Gastrocnemius medialis (tissue), 4 donors: Measurements from ENCODE around the gene GREB1.

Experiments
- CTCF ChIP-seq, 5 experiments: fragments of 450-650 bp in 3 of 5; fragments of 200-600 bp in 2 of 5; sonication (generic) in 2 of 5; IDR thresholded peaks in 4 of 5; conservative IDR thresholded peaks in 1 of 5; 1 replicate in 4 of 5; 2 replicates in 1 of 5; pipeline ENCODE4 v1.5.1; 2016 to 2019; ENCODE audit warnings: antibody characterized with exemption in 5 of 5, mild to moderate bottlenecking in 3 of 5, moderate library complexity in 3 of 5
- POLR2A ChIP-seq, 2 donors: fragments of 450-650 bp; IDR thresholded peaks; one replicate each; pipeline ENCODE4 v1.6.1; 2017; ENCODE audit warnings: antibody characterized with exemption in 2 of 2, mild to moderate bottlenecking in 2 of 2, moderate library complexity in 2 of 2

- TF ChIP-seq CTCF (IDR thresholded peaks at IDR 0.05 in 4 of 5, conservative IDR thresholded peaks at IDR 0.05 in 1 of 5) (no peak), POLR2A (IDR thresholded peaks at IDR 0.05) (no peak)
Observed at GRCh38 chr2:11578081-11578948, 44.5 kb downstream of the GREB1 start.
